Measurements from ENCODE around the gene CYTH1. TPM values are rescaled to one million over a fixed set of nuclear protein-coding genes. Genes with fewer than 3 reads are reported as not detected.
"Not testable (repeated sequence)": the region's sequence is repeated elsewhere in the genome, so short reads cannot be mapped to it uniquely, and the experiment has no call there.

The CYTH1 gene
- total RNA-seq, 1 experiment from 2014 or later: 20.0 TPM

- TF ChIP-seq, protein P1, sequence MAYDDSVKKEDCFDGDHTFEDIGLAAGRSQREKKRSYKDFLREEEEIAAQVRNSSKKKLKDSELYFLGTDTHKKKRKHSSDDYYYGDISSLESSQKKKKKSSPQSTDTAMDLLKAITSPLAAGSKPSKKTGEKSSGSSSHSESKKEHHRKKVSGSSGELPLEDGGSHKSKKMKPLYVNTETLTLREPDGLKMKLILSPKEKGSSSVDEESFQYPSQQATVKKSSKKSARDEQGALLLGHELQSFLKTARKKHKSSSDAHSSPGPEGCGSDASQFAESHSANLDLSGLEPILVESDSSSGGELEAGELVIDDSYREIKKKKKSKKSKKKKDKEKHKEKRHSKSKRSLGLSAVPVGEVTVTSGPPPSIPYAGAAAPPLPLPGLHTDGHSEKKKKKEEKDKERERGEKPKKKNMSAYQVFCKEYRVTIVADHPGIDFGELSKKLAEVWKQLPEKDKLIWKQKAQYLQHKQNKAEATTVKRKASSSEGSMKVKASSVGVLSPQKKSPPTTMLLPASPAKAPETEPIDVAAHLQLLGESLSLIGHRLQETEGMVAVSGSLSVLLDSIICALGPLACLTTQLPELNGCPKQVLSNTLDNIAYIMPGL (CRISPR knock-in tag; IDR thresholded peaks at IDR 0.05): no peak
- TF ChIP-seq ZNF512 (CRISPR knock-in tag; IDR thresholded peaks at IDR 0.05; ENCODE audit: borderline replicate concordance) (no peak), NR2C2 (CRISPR knock-in tag; IDR thresholded peaks at IDR 0.05) (no peak)
Measured at GRCh38 chr17:78672005-78672404, 110.1 kb downstream of the CYTH1 start (continued).

DNA sequence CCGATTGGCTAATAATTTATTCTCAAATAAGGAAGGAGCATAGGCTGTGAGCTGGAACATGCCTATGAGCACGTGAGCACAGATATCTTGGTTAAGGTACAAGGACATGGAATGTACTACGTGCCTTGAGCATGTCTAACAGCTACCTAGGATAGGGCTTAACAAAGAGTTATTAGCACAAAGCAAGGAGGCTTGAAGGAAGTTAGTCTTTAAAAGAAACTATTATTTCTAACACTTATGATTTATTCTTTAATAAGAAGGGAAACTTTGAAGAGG lies 110.4 kb downstream of the CYTH1 start:
- H3K4me1 Mint-ChIP-seq; CTCF ChIA-PET; DNase-seq (ENCODE audit: low spot score); H3K27ac Mint-ChIP-seq; POLR2A ChIA-PET; H3K27me3 Mint-ChIP-seq (ENCODE audit: low read depth); ATAC-seq; H3K4me3 Mint-ChIP-seq: not testable (repeated sequence)
- peaks cover 11% of the 10 kb centered on the region; the same call in 1 of the 2 replicates for H3K36me3 Mint-ChIP-seq
- H3K9me3 Mint-ChIP-seq: peaks cover 12% of the 10 kb centered on the region

DNA sequence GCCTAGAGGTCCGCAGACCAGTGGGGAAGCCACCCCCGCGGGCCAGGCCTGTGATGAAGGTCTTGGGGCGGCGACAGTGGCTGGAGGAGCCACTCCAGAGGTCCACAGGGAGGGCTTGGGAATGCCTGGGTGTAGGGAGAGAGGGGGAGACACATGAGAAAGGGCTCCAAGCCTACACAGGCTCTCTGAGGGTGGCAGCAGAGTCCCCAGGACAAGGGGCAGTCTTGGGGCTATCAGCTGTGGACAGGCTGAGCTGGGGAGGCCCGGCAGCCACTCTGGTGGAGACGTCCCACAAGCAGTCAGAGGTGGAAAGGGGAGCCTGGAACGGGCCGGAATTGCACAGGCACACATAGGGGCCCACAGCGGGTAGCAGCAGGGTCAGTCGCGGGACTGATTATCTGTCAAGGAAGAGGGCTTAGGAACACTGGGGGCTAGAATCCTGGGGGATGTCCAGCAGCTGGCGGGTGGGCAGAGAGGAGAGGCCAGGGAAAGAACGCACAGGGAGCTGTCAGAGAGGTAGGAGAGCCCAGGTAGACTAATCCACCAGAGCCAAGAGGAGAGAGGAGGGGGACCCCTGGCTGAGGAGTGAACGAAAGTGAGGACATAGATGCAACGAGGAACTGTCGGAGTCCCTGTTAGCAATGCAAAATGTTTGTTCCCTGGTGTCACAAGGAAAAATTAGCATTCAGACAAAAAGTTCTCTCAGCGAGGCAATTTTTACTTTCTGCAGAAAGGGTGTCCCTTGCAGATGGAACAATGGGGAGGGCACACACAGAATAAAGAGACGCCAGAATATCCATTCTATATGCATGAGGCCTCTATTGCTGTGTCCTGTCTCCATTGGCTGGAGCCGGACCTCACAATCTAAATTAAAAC lies 111.0 kb downstream of the CYTH1 start:
- no peak for TF ChIP-seq ZNF121 (CRISPR knock-in tag; IDR thresholded peaks at IDR 0.05)
- no peak for TF ChIP-seq ATF2 (CRISPR knock-in tag; IDR thresholded peaks at IDR 0.05; ENCODE audit: borderline replicate concordance, low read depth)
- TF ChIP-seq NFE2L1 (CRISPR knock-in tag; IDR thresholded peaks at IDR 0.05): no peak
- Mint-ChIP-seq H3K4me3 (no peak overlapping the region), H3K27ac (no peak overlapping the region), H3K36me3 (peaks cover 11% of the 10 kb centered on the region; the same call in 1 of the 2 replicates), H3K4me1 (peaks cover 11% of the 10 kb centered on the region), H3K27me3 (ENCODE audit: low read depth) (no peaks in the 10 kb centered on the region; the same call in 1 of the 2 replicates), H3K9me3 (peaks cover 12% of the 10 kb centered on the region)
- ChIA-PET POLR2A (no interaction called here), CTCF (interaction anchor here (1.0 kb wide), 1 partner anchor 174 kb away, joined by 4 read pairs; no protein-coding TSS in a partner anchor)
- ATAC-seq: no peak
- DNase-seq (ENCODE audit: low spot score): no peak

DNA sequence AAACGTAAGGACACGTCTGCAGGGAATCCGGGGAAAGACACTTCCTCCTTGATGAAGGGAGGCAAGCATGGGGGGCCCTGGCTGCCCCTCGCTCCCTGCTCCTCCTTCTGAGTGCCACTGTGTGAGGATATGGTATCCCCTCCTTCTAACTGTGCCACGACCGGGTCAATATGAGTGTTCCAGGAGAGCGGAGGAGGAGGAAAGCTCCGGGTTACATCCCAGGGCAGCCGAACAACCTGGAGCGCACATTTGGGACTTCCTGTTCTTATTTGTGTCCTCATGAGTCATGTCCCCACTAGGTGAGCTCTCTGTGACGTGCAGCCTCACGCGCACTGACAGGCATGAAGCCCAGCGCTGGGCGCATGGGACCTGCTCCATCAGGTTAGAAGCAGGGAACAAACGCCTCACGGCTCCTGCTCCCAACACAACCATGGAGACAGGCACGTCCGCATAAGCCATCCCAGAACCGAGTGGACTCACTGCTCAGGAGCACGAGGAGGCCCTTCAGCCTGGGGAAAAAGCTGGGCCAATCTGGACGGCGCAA lies 112.0 kb downstream of the CYTH1 start:
- DNase-seq (ENCODE audit: low spot score) (no peak), ATAC-seq (no peak)
- ChIA-PET POLR2A (no interaction called here), CTCF (interaction anchor here (1.0 kb wide), 1 partner anchor 173 kb away, joined by 4 read pairs; no protein-coding TSS in a partner anchor)
- Mint-ChIP-seq H3K4me3 (no peak overlapping the region), H3K27ac (no peak overlapping the region), H3K27me3 (ENCODE audit: low read depth) (no peaks in the 10 kb centered on the region; the same call in 1 of the 2 replicates), H3K9me3 (peaks cover 12% of the 10 kb centered on the region), H3K36me3 (peaks cover 11% of the 10 kb centered on the region; the same call in 1 of the 2 replicates), H3K4me1 (peaks cover 12% of the 10 kb centered on the region)
- TF ChIP-seq GTF2I (CRISPR knock-in tag; conservative IDR thresholded peaks at IDR 0.05) (no peak), NFATC4 (CRISPR knock-in tag; IDR thresholded peaks at IDR 0.05) (no peak), EMX1 (CRISPR knock-in tag; IDR thresholded peaks at IDR 0.05) (no peak), ETV6 (CRISPR knock-in tag; IDR thresholded peaks at IDR 0.05) (no peak), CREB1 (CRISPR knock-in tag; IDR thresholded peaks at IDR 0.05) (no peak), NFYB (CRISPR knock-in tag; conservative IDR thresholded peaks at IDR 0.05; ENCODE audit: low read depth) (no peak), MXD4 (CRISPR knock-in tag; IDR thresholded peaks at IDR 0.05; ENCODE audit: borderline replicate concordance) (no peak), SP1 (CRISPR knock-in tag; conservative IDR thresholded peaks at IDR 0.05) (no peak), ZBTB21 (CRISPR knock-in tag; IDR thresholded peaks at IDR 0.05; ENCODE audit: borderline replicate concordance) (no peak), ZBTB43 (CRISPR knock-in tag; IDR thresholded peaks at IDR 0.05) (no peak), CTCF (IDR thresholded peaks at IDR 0.05) (no peak), ZNF281 (CRISPR knock-in tag; IDR thresholded peaks at IDR 0.05) (no peak), ZNF232 (CRISPR knock-in tag; IDR thresholded peaks at IDR 0.05) (no peak)

Measured in WTC11 (cell line).